NCI-H1048 (cell line): Measurements from ENCODE around the gene LKAAEAR1.
"Not testable (repeated sequence)": the region's sequence is repeated elsewhere in the genome, so short reads cannot be mapped to it uniquely, and the experiment has no call there.

Experiments
- DNase-seq: peaks from one replicate; lab custom pipeline; 2025; lab: John Stamatoyannopoulos, UW

The LKAAEAR1 gene

DNA sequence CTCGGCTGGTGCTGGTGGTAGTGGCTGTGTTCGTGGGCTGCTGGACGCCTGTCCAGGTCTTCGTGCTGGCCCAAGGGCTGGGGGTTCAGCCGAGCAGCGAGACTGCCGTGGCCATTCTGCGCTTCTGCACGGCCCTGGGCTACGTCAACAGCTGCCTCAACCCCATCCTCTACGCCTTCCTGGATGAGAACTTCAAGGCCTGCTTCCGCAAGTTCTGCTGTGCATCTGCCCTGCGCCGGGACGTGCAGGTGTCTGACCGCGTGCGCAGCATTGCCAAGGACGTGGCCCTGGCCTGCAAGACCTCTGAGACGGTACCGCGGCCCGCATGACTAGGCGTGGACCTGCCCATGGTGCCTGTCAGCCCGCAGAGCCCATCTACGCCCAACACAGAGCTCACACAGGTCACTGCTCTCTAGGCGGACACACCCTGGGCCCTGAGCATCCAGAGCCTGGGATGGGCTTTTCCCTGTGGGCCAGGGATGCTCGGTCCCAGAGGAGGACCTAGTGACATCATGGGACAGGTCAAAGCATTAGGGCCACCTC is 14.3 kb upstream of the LKAAEAR1 start:
- DNase-seq = no peak

GRCh38 chr20:64096535-64096934 is 12.3 kb upstream of the LKAAEAR1 start:
- DNase-seq = no peak

DNA sequence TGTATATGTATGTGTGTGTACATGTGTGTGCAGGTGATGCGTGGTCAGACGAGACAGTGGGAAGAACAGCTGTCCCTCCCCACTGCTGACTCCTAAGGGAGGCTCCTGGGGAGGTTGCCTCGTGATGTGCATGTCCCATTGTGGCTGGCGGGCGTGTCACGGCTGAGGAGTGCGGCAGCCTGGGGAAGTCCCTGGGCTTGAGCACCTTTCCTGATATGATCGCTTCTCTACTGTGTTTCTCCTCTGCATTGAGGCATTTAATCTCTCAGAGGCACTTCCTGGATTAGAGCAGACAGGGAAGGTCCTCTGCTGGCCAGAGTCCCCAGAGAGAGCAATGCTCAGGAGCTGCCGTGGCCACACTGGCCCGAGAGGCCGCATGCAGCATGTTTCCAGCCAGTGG is 11.7 kb upstream of the LKAAEAR1 start:
- no peak for DNase-seq

DNA sequence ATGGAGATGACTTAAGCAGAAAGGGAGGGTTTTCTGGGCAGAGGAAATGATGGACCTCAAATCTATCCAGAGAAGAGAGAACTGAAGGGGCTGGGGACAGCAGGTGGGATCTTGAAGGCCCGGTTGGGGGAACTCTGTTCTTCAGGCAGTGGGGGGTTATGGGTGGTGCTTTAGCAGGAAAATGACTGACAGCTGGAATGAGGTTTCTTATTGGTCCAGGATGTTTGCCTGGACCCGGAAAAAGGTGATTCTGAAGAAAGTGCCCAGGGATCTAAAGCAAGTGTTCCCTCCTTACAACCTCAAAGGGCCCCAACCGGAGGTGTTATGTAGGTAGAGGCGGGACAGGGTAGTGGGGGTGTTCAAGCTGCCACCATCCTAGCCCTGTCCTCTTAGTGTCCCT is 11.3 kb upstream of the LKAAEAR1 start:
- no peak for DNase-seq

GRCh38 chr20:64093013-64093503 is 8.9 kb upstream of the LKAAEAR1 start:
- no peak for DNase-seq

DNA sequence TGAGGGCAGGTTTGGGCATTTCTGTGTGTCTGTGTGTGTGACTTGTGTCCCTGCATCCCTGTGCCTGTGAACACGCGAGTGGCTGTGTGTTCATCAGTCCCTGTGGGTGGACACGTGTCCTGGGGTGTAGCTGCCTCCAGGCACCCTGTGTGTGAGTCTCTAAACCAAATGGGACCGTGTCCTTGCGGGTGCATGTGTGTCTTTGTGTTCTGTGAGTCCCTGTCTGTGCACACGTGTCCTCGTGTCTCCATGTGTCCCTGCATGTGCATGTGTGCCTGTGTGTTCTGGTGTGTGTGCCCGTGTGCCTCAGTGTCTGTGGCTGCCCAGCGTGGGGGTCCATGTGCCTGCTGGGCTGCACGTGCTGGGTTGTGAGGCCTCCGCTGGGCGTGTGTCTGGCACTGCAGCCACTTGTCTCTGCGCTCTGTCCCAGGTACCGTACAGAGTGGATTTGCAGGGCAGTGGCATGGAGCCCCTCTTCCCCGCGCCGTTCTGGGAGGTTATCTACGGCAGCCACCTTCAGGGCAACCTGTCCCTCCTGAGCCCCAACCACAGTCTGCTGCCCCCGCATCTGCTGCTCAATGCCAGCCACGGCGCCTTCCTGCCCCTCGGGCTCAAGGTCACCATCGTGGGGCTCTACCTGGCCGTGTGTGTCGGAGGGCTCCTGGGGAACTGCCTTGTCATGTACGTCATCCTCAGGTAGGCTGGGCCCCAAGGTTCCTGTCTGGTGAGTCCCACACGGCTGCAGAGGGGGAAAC is 8.2 kb upstream of the LKAAEAR1 start:
- no peak for DNase-seq

DNA sequence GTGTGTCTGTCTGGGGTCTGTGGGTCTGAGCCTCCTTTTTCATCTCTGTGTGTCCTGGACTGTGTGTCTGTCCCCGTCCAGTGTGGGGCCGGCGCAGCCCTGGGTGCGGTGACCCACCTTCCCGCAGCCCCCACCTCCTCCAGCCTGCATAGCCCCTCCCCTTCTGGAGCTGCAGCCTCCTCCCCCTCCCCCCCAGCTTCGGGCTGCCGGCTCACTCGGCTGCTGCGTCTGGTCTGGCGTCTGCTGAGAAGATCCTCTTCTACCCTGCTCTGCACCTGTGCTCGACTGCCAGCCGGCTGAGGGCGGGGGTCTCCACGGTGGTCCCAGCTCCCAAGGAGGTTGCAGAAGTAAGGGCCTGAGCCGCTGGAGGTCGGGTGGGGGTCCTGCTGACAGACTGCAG is 7.6 kb upstream of the LKAAEAR1 start:
- DNase-seq = no peak

DNA sequence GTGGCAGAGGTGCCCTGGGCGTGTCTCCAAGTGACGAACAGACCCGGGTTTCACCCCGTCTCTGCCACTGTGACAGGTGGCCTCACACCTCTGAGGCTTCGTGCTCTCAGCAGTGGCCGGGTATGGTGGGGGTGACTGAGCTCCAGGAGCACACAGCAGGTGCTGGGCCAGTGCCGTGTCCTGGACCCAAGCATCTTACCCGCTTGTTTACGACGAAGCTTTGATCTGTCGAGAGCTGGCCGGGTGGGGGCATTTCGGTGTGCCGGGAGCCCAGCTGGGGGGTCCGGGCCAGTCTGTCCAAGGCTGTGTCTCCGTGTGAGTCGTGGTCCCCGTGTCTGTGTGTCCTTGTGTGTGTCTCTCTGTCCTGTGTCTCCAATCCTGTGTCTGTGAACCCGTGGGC is 7.1 kb upstream of the LKAAEAR1 start:
- no peak for DNase-seq

DNA sequence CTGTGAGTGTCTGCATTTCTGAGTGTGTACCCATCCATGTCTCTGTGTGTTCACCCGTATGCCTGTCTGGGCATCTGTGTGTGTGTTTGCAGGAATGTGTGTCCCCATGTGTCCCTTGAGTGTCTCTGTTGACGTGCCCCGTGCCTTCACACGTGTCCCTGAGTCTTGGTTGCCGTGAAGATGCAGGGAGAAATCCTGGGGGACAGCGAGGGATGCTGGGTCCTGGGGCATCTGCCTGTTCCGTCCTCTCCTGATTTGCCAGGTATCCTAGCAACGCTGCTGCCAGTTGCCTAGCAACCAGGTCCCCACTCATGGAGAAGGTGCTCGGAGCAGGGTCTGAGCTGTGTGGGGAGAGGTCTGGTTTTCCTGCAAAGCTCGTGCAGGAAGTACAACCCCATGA is 6.0 kb upstream of the LKAAEAR1 start:
- DNase-seq = no peak

- not testable (repeated sequence) for DNase-seq
These were observed 4.4 kb upstream of the LKAAEAR1 start for GRCh38 chr20:64088586-64088985.

GRCh38 chr20:64087226-64087825 is 3.1 kb upstream of the LKAAEAR1 start:
- not testable (repeated sequence) for DNase-seq

GRCh38 chr20:64086801-64087200 is 2.6 kb upstream of the LKAAEAR1 start:
- no peak for DNase-seq

DNA sequence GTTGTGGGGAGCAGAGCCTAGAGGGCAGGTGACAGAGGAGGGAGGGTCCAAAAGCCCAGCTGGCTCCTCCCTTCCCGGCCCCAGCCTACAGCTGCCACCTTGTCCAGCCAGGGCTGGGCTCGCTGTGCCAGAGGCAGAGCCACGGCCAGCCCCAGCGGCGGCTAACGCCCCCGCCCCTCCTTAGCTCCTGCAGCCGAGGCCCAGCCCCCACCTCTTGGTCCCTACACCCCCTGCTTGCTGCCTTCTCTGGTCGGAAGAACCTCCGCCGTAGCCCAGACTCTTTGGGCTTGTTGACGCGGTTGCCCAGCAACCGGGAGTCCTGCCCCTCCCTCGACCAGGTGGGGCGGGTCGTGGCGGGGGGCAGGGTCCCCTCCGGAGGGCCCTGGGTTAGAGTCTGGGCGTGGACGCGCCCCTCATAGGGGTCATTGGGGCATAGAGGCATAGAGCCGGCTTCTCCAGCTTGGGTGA is 521 bp upstream of the LKAAEAR1 start:
- DNase-seq = no peak

- DNase-seq = peak; percentile 48
These were observed 807 bp downstream of the LKAAEAR1 start for GRCh38 chr20:64083378-64083803.

- no peak for DNase-seq
These were observed 1.3 kb downstream of the LKAAEAR1 start for GRCh38 chr20:64082820-64083377.

DNA sequence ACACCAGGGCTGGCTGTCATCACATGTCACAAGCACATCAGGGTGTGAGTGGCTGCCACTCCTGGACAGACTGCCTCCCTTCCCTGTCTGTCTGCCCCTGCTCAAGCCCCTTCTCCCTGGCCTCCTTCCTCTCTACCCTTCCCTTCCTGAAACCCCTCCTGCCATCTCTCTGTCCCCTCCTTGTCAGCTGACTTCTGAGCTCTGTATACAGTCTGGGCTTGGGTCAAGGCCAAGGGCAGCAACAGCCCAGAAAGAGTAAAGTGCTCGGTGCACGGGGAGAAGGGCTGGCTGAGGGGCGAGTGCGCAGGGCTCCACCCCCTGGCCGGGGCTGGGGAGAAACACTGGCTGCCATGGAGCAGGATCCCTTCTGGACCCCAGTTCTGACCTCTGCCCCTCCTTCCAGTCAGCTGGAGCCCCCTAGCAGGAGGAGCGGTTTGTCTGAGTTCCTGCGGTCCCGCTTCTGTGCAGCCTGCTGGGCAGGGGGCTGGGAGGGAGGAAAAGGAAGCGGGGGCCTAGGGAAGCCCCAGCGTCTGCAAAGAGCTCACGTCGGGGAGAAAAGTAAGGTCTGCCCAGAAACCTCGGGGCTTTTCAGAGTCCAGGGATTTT is 2.0 kb downstream of the LKAAEAR1 start:
- no peak for DNase-seq

DNA sequence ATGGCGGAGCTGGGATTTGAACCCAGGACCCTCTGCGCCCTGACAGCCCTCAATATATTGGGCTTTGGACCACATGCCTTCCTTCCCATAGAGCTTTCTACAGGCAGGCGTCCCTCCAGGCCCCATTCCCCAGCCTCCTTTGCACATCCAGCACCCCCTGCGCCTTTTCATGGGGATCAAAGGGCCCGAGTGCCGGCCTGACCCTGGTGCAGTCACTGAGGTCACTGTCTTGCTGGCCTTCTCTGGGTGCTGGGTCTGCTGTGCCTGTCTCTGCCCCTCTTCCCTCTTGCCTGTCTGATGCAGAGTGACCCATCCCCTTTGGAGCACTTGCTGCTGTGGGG is 2.6 kb downstream of the LKAAEAR1 start:
- no peak for DNase-seq

DNA sequence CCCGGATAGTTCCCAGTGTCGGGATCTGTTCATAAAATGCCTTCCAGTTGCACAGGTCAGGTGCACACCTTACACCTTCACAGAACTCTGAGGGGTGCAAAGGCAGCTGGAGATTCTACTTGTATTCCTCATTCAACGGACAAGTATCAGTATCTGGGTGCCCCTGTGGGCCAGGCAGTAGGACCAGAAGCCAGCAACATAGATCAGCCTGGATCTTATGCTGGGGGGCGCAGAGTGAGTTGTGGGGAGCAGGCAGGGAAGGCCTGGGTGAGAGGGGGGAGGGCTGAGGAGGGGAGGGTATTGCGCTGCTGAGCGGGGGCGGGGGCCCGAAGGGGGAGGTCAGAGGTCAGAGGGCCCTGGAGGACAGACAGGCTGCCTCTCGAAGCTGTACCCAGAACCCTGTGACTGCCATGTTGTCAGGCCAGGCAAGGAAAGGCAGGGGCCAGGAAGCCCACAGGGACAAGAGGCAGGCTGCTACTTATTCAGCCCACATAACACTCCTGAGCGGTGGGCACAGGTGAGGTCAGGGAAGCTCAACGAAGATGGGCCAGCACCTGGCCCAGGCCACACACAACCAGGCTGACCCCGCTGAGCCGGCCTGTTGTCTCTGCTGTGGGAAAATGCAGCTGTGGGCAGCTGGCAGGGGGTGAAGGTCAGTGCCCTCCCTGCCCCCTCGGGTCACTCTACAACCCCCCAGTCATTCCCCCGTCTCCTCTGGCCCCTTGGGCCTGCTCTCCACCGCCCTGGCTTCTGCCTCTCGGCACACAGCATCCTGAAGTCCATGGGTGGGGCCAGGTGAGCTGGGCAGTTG is 3.2 kb downstream of the LKAAEAR1 start:
- DNase-seq = no peak

DNA sequence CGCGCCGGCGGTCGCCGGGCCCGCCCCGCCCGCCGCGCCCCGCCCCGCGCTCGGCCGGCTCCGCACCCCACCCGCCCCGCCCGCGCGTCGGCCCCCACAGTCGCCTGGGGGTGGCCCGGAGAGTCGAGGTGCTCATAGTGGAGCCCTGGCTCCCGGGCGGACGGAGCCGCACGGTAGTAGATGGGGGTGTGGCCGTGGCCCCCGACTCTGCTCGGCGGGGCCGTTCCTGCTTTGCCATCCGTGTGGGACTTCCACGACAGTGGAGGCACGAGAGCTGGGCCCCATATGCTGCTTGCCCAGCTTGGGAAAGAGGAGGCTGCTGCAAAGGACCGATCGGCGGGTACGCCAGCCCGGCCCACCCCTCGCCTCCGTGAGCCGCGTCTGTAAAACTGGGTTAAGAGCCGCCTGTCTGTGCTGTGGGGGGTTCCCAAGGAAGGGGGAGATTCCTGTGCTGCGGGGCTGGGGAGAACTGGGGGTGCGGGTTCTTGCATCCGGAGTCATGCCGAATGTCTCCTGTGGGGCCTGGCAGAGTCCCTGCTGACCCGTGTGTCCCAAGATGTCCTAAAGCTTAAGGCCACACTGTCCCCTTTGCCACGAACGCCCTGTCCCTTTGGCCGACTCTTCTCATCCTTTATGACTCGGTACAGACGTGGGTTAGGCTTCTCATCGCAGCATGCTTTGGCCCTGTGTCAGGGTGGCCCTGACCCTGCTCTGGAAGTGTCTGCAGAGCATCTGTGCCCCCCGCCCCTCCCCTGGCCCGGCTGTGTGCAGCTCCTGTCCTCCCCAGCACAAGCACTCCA is 4.0 kb downstream of the LKAAEAR1 start, which contains the start of gene OPRL1:
Gene OPRL1 (plus strand): TSS at position 70 of the 800 bp plus-strand sequence. CDS start 12,639 bp downstream, outside the sequence.
- DNase-seq = no peak

- DNase-seq = no peak
These were observed 4.8 kb downstream of the LKAAEAR1 start, which contains the start of gene RGS19 for GRCh38 chr20:64079273-64080012. Gene RGS19, minus strand, starts transcription at chr20:64079518. Its CDS starts 2,632 bp downstream, at chr20:64076886.
